ENCODE data around the gene TNRC6C. TPM values are rescaled to one million over a fixed set of nuclear protein-coding genes. Genes with fewer than 3 reads are reported as not detected.

The TNRC6C gene
- total RNA-seq, 3 donors from 2014 or later (not counting 1 experiment from before 2014, with no cell fraction given), result 74.3 to 100 (median 76.3) TPM

DNA sequence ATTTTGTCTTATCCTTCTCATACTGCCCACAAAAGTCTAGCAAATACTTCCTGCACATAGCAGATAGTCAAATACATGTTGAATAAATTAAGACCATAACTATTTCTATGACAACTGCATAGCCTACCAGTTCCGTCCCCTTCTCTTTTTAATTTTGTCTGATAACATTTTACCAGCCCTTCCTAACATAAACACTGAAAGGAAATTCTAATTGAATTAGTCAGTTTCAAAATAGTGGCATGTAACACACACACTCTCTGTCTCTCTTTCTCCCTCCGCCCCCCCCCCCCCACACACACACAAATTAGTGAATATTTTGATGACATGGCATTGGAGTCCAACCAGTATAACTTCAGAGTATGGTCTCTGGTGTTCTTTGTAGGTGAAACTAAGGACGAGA lies 41.8 kb downstream of the TNRC6C start:
- Mint-ChIP-seq H3K4me3 (no peak overlapping the region), H3K4me1 (peaks cover 68 to 73% of the 10 kb centered on the region in 2 donors), H3K27ac (no peak overlapping the region), H3K9me3 (no peaks in the 10 kb centered on the region), H3K27me3 (ENCODE audit: low read depth in 2 of 2) (no peaks in the 10 kb centered on the region), H3K36me3 (peaks cover 5% of the 10 kb centered on the region)
- TF ChIP-seq, protein P1, sequence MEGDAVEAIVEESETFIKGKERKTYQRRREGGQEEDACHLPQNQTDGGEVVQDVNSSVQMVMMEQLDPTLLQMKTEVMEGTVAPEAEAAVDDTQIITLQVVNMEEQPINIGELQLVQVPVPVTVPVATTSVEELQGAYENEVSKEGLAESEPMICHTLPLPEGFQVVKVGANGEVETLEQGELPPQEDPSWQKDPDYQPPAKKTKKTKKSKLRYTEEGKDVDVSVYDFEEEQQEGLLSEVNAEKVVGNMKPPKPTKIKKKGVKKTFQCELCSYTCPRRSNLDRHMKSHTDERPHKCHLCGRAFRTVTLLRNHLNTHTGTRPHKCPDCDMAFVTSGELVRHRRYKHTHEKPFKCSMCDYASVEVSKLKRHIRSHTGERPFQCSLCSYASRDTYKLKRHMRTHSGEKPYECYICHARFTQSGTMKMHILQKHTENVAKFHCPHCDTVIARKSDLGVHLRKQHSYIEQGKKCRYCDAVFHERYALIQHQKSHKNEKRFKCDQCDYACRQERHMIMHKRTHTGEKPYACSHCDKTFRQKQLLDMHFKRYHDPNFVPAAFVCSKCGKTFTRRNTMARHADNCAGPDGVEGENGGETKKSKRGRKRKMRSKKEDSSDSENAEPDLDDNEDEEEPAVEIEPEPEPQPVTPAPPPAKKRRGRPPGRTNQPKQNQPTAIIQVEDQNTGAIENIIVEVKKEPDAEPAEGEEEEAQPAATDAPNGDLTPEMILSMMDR (IDR thresholded peaks at IDR 0.05), result no peak
- Histone ChIP-seq H3K9me3 (ENCODE audit: control insufficient read depth, insufficient read depth, low read length) (no peaks in the 10 kb centered on the region), H3K4me3 (ENCODE audit: low read length) (no peak overlapping the region), H3K4me1 (ENCODE audit: control insufficient read depth, insufficient read depth, low read length) (no peaks in the 10 kb centered on the region), H3K27ac (ENCODE audit: low read length) (no peak overlapping the region), H3K27me3 (ENCODE audit: control insufficient read depth, insufficient read depth, low read length) (no peaks in the 10 kb centered on the region), H3K36me3 (ENCODE audit: control insufficient read depth, insufficient read depth, low read length) (peaks cover 6% of the 10 kb centered on the region)
- no peak for ATAC-seq
- 100% methylated on average over 1 of the region's 3 CpGs for WGBS (ENCODE audit: insufficient coverage)
- DNase-seq, result no peak
- intact Hi-C loops (cut with micrococcal nuclease), result no loop called here

DNA sequence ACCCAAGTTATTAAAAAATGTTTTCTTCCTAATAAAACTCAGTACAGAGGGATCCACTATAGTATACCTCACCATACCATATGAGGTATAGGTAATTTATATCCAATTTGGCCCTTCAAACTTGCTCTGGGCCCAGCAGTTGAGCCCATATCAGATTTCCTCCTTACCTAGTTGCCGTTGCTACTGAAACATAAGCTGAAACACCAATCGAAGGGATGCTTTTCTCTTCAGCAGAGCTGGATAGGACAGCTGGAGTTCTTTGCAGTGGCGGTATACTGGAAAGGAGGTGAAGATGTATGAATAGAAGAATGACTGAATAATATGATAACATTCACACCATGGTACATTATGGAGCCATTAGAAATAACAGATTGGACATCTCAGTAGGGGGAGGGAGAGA lies 42.7 kb downstream of the TNRC6C start:
- intact Hi-C loops (cut with micrococcal nuclease), result no loop called here
- 71% methylated on average over 2 of the region's 3 CpGs for WGBS (ENCODE audit: insufficient coverage)

DNA sequence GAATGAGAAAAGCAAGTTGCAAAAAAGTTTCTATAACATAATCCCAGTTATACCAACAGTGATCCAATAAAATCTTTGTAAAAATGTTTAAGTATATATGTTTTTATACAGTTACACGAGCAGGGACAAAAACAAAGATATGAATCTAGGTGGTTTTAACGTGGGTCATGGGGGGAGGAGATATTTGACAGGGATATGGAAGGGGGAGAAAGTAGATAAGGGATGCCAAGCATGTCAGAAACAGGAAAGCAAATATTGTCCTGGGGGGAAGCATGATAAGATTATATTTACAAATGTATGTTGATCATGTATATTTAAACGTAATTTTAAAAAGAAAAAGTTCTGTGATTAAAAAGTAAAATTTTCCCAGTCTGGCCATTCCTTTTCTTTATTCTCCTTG lies 43.1 kb downstream of the TNRC6C start:
- H3K4me1 ChIP-seq (ENCODE audit: control insufficient read depth, insufficient read depth, low read length), result no peaks in the 10 kb centered on the region
- Mint-ChIP-seq H3K27ac (no peak overlapping the region), H3K4me1 (peaks cover 61 to 67% of the 10 kb centered on the region in 2 donors), H3K4me3 (no peak overlapping the region), H3K27me3 (ENCODE audit: low read depth in 2 of 2) (no peaks in the 10 kb centered on the region), H3K9me3 (no peaks in the 10 kb centered on the region), H3K36me3 (peaks cover 9% of the 10 kb centered on the region)
- intact Hi-C loops (cut with micrococcal nuclease), result no loop called here
- H3K4me3 ChIP-seq (ENCODE audit: low read length), result no peak overlapping the region
- no peaks in the 10 kb centered on the region for H3K9me3 ChIP-seq (ENCODE audit: control insufficient read depth, insufficient read depth, low read length)
- H3K27ac ChIP-seq (ENCODE audit: low read length), result no peak overlapping the region
- peaks cover 15% of the 10 kb centered on the region for H3K36me3 ChIP-seq (ENCODE audit: control insufficient read depth, insufficient read depth, low read length)
- 28% methylated on average over 2 of the region's 3 CpGs for WGBS (ENCODE audit: insufficient coverage)
- no peaks in the 10 kb centered on the region for H3K27me3 ChIP-seq (ENCODE audit: control insufficient read depth, insufficient read depth, low read length)
- ATAC-seq (no peak), DNase-seq (no peak)
- TF ChIP-seq, protein P1 (IDR thresholded peaks at IDR 0.05), result no peak

More for the DNA sequence above, 42.7 kb downstream of the TNRC6C start:
- Mint-ChIP-seq H3K27ac (peak overlapping the region in 1 of 2 donors; percentile 55), H3K27me3 (ENCODE audit: low read depth in 2 of 2) (no peaks in the 10 kb centered on the region), H3K4me1 (peaks cover 63 to 71% of the 10 kb centered on the region in 2 donors), H3K4me3 (no peak overlapping the region), H3K9me3 (no peaks in the 10 kb centered on the region), H3K36me3 (peaks cover 9% of the 10 kb centered on the region)
- ATAC-seq (no peak), DNase-seq (no peak)
- Histone ChIP-seq H3K27me3 (ENCODE audit: control insufficient read depth, insufficient read depth, low read length) (no peaks in the 10 kb centered on the region), H3K4me3 (ENCODE audit: low read length) (no peak overlapping the region), H3K9me3 (ENCODE audit: control insufficient read depth, insufficient read depth, low read length) (no peaks in the 10 kb centered on the region), H3K4me1 (ENCODE audit: control insufficient read depth, insufficient read depth, low read length) (no peaks in the 10 kb centered on the region), H3K27ac (ENCODE audit: low read length) (no peak overlapping the region), H3K36me3 (ENCODE audit: control insufficient read depth, insufficient read depth, low read length) (peaks cover 14% of the 10 kb centered on the region)
- TF ChIP-seq, protein P1 (IDR thresholded peaks at IDR 0.05), result no peak

DNA sequence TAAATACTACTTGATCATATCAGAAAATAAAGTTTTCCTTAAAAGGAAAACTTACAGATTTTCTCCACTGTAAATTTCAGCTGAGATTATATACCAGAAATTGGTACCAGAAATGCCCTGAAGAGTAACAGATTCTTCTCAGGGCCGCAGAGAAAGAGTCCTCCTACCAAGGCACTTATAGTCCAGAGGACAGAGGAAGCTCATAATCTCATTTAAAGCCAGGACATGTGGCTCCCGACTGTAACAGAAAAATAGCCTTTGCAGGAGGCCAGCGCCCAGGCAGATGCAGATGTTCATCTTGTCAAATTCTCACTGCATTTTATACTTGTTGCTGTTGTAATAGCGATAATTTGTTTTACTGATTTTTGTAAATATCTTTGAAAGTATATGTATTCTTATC lies 43.7 kb downstream of the TNRC6C start:
- TF ChIP-seq, protein P1 (IDR thresholded peaks at IDR 0.05), result no peak
- DNase-seq (no peak), ATAC-seq (no peak)
- Histone ChIP-seq H3K36me3 (ENCODE audit: control insufficient read depth, insufficient read depth, low read length) (peaks cover 15% of the 10 kb centered on the region), H3K27ac (ENCODE audit: low read length) (no peak overlapping the region), H3K27me3 (ENCODE audit: control insufficient read depth, insufficient read depth, low read length) (no peaks in the 10 kb centered on the region), H3K4me3 (ENCODE audit: low read length) (no peak overlapping the region), H3K4me1 (ENCODE audit: control insufficient read depth, insufficient read depth, low read length) (no peaks in the 10 kb centered on the region), H3K9me3 (ENCODE audit: control insufficient read depth, insufficient read depth, low read length) (no peaks in the 10 kb centered on the region)
- WGBS (ENCODE audit: insufficient coverage), result 94% methylated on average over 4 of the region's 4 CpGs
- H3K27me3 Mint-ChIP-seq (ENCODE audit: low read depth in 2 of 2), result no peaks in the 10 kb centered on the region
- H3K4me3 Mint-ChIP-seq, result no peak overlapping the region
- peaks cover 56 to 62% of the 10 kb centered on the region in 2 donors for H3K4me1 Mint-ChIP-seq
- intact Hi-C loops (cut with micrococcal nuclease), result no loop called here
- no peak overlapping the region for H3K27ac Mint-ChIP-seq
- H3K36me3 Mint-ChIP-seq, result peaks cover 9% of the 10 kb centered on the region
- H3K9me3 Mint-ChIP-seq, result no peaks in the 10 kb centered on the region
